Vagina (tissue), 2 donors: Measurements from ENCODE around the gene FBXO24. TPM values are rescaled to one million over a fixed set of nuclear protein-coding genes. Genes with fewer than 3 reads are reported as not detected.

Source experiments
- DNase-seq, 2 donors: peaks; one replicate each; pipeline ENCODE4 v3.0.0-alpha.2; 2017; ENCODE audit errors: extremely low spot score in 2 of 2
- H3K27ac ChIP-seq: fragments of 200-600 bp; sonication (generic); one replicate; pipeline ENCODE4 v1.5.1; 2019
- H3K27me3 ChIP-seq: fragments of 200-600 bp; sonication (generic); one replicate; pipeline ENCODE4 v1.5.1; 2019
- H3K36me3 ChIP-seq, 2 donors: fragments of 200-600 bp; sonication (generic); one replicate each; pipeline ENCODE4 v1.5.1; 2017 to 2019
- H3K4me1 ChIP-seq: fragments of 200-600 bp; sonication (generic); one replicate; pipeline ENCODE4 v1.5.1; 2019
- H3K4me3 ChIP-seq, 2 donors: fragments of 200-600 bp; sonication (generic); 1 replicate in 1 of 2; 2 replicates in 1 of 2; pipeline ENCODE4 v1.5.1; 2016 to 2019
- H3K9me3 ChIP-seq: fragments of 200-600 bp; sonication (generic); one replicate; pipeline ENCODE4 v1.5.1; 2019
- POLR2A ChIP-seq, 2 donors: fragments of 450-650 bp; IDR thresholded peaks; one replicate each; pipeline ENCODE4 v1.6.1; 2017; ENCODE audit warnings: antibody characterized with exemption in 2 of 2, mild to moderate bottlenecking in 2 of 2, moderate library complexity in 2 of 2
- POLR2AphosphoS5 ChIP-seq, 2 donors: sonication (generic); formaldehyde crosslinking; IDR thresholded peaks; one replicate each; pipeline ENCODE4 v1.9.0; 2017; ENCODE audit warnings: antibody characterized with exemption in 2 of 2, mild to moderate bottlenecking in 2 of 2, low read depth in 1 of 2; ENCODE audit not compliant: insufficient read depth in 1 of 2
- intact Hi-C: fragments of 100-400 bp; cut with DNase I; formaldehyde crosslinking; loops from one replicate; pipeline ENCODE4 v1.15.1; 2023
- total RNA-seq: library from RNA; depleted of rRNA; stranded (reverse); fragments of >200 nt; gene quantifications from one replicate; pipeline ENCODE4 v1.2.3, GENCODE V29; 2016
- TF ChIP-seq, protein P1 (sequence below), 3 experiments: fragments of 450-650 bp in 2 of 3; fragments of 200-600 bp in 1 of 3; sonication (generic) in 1 of 3; IDR thresholded peaks; one replicate each; pipeline ENCODE4 v1.5.1; 2017 to 2019; ENCODE audit warnings: antibody characterized with exemption in 3 of 3, mild to moderate bottlenecking in 2 of 3, moderate library complexity in 2 of 3

The FBXO24 gene
- total RNA-seq, 1 donor from 2014 or later, result 0.98 TPM

- Histone ChIP-seq H3K27ac (no peak overlapping the region), H3K27me3 (no peaks in the 10 kb centered on the region), H3K4me3 (no peak overlapping the region), H3K36me3 (peaks cover 0 to 6% of the 10 kb centered on the region in 2 donors), H3K9me3 (no peaks in the 10 kb centered on the region), H3K4me1 (peaks cover 12% of the 10 kb centered on the region)
- intact Hi-C loops, result no loop called here
- no peak for DNase-seq
- TF ChIP-seq, protein P1, sequence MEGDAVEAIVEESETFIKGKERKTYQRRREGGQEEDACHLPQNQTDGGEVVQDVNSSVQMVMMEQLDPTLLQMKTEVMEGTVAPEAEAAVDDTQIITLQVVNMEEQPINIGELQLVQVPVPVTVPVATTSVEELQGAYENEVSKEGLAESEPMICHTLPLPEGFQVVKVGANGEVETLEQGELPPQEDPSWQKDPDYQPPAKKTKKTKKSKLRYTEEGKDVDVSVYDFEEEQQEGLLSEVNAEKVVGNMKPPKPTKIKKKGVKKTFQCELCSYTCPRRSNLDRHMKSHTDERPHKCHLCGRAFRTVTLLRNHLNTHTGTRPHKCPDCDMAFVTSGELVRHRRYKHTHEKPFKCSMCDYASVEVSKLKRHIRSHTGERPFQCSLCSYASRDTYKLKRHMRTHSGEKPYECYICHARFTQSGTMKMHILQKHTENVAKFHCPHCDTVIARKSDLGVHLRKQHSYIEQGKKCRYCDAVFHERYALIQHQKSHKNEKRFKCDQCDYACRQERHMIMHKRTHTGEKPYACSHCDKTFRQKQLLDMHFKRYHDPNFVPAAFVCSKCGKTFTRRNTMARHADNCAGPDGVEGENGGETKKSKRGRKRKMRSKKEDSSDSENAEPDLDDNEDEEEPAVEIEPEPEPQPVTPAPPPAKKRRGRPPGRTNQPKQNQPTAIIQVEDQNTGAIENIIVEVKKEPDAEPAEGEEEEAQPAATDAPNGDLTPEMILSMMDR (IDR thresholded peaks at IDR 0.05), result no peak
- TF ChIP-seq POLR2A (IDR thresholded peaks at IDR 0.05) (no peak), POLR2AphosphoS5 (IDR thresholded peaks at IDR 0.05; ENCODE audit: insufficient read depth in 1 of 2, low read depth in 1 of 2) (no peak)
These were observed 28.3 kb downstream of the FBXO24 start for GRCh38 chr7:100614308-100614861.

DNA sequence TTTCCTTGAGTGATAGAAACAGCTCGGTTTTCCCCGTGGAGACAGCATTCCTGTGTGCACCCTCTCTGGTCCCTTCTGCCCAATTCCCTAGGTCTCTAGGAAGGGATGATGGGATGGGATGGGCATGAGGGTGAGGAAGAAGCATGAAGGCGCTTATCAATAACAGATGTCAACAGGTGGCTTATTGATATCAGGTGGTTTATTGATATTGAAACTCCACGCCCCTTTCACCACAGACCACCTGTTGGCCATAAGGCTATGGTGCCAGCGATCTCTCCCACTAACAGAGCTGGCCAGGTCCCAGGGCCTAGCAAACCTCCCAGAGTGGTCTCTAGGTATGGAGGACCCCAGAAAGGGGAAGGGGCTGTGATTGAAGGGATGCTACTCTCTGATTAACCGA is 34.1 kb downstream of the FBXO24 start:
- intact Hi-C loops, result no loop called here
- TF ChIP-seq POLR2A (IDR thresholded peaks at IDR 0.05) (no peak), POLR2AphosphoS5 (IDR thresholded peaks at IDR 0.05; ENCODE audit: insufficient read depth in 1 of 2, low read depth in 1 of 2) (no peak)
- TF ChIP-seq, protein P1 (IDR thresholded peaks at IDR 0.05), result no peak

GRCh38 chr7:100620804-100621203 is 34.7 kb downstream of the FBXO24 start:
- Histone ChIP-seq H3K4me1 (peaks cover under 1% of the 10 kb centered on the region), H3K27me3 (no peaks in the 10 kb centered on the region), H3K36me3 (peaks cover 0 to 5% of the 10 kb centered on the region in 2 donors), H3K27ac (no peak overlapping the region), H3K9me3 (no peaks in the 10 kb centered on the region), H3K4me3 (no peak overlapping the region)
- intact Hi-C loops, result no loop called here
- DNase-seq, result no peak
- TF ChIP-seq POLR2A (IDR thresholded peaks at IDR 0.05), result no peak
- no peak for TF ChIP-seq POLR2AphosphoS5 (IDR thresholded peaks at IDR 0.05; ENCODE audit: insufficient read depth in 1 of 2, low read depth in 1 of 2)
- TF ChIP-seq, protein P1 (IDR thresholded peaks at IDR 0.05), result no peak

More for the DNA sequence above, 34.1 kb downstream of the FBXO24 start:
- DNase-seq, result no peak
- no peaks in the 10 kb centered on the region for H3K9me3 ChIP-seq
- no peaks in the 10 kb centered on the region for H3K27me3 ChIP-seq
- no peak overlapping the region for H3K27ac ChIP-seq
- no peaks in the 10 kb centered on the region for H3K4me1 ChIP-seq
- peaks cover 0 to 11% of the 10 kb centered on the region in 2 donors for H3K36me3 ChIP-seq
- H3K4me3 ChIP-seq, result no peak overlapping the region

DNA sequence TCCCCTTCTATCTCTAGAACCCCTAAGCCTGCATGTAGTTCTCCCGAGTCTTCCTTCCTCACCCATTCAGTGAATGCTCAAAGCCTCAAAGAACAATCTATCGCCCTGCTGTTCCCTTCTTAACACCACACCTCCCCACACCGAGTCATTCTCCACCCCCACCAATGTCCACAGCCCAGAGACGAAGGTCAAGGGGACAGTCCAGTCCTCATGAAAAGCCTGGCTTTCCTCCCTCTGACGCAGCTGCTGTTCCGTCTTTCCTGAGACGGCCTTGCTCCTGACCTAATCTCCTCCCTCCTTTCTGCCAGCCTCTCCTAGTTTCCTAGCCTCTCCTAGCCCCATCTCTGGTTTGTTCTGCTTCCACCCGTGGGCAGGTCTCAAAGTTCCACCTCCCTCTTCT is 35.4 kb downstream of the FBXO24 start:
- no peak for TF ChIP-seq POLR2AphosphoS5 (IDR thresholded peaks at IDR 0.05; ENCODE audit: insufficient read depth in 1 of 2, low read depth in 1 of 2)
- TF ChIP-seq, protein P1 (IDR thresholded peaks at IDR 0.05), result no peak
- TF ChIP-seq POLR2A (IDR thresholded peaks at IDR 0.05), result no peak
- Histone ChIP-seq H3K4me1 (peaks cover 8% of the 10 kb centered on the region), H3K27me3 (no peaks in the 10 kb centered on the region), H3K27ac (no peak overlapping the region), H3K9me3 (no peaks in the 10 kb centered on the region), H3K4me3 (no peak overlapping the region), H3K36me3 (peaks cover 0 to 5% of the 10 kb centered on the region in 2 donors)
- no peak for DNase-seq
- intact Hi-C loops, result no loop called here

DNA sequence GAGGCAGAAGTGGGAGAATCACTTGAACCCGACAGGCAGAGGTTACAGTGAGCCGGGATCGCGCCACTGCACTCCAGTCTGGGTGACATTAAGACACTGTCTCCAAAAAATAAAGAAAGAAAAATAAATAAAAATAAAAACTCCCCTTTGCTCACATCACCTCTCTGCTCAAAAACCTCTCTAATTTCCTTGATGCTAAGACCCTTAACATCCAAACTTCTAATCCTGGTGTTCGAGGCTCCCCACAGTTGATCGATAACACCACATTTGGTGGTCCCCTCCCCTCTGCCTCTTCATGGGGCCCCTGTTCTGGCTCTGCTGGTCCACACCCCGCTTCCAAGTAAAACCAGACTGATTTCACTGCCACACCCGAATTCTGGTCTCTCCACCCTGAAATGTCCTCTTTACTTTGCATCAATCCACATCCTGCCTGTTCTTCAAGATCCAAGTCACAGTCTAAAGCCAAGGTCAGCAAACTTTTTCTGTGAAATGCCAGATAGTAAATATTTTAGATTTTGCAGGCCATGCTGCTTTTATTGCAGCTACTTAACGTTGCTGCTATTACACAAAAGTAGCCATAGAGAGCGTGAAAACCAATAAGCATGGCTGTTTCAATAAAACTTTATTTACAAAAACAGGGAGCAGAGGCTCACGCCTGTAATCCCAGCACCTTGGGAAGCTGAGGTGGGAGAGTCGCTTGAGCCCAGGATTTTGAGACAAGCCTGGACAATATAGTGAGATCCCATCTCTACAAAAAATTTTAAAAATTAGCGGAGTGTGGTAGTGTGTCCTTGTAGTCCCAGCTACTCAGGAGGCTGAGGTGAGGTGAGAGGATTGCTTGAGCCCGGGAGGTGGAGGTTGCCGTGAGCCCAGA is 38.1 kb downstream of the FBXO24 start:
- Histone ChIP-seq H3K27me3 (no peaks in the 10 kb centered on the region), H3K9me3 (no peaks in the 10 kb centered on the region), H3K36me3 (peaks cover 0 to 5% of the 10 kb centered on the region in 2 donors), H3K4me3 (no peak overlapping the region), H3K4me1 (peaks cover 15% of the 10 kb centered on the region), H3K27ac (no peak overlapping the region)
- intact Hi-C loops, result no loop called here
- DNase-seq, result no peak
- TF ChIP-seq POLR2AphosphoS5 (IDR thresholded peaks at IDR 0.05; ENCODE audit: insufficient read depth in 1 of 2, low read depth in 1 of 2), result no peak
- TF ChIP-seq POLR2A (IDR thresholded peaks at IDR 0.05), result no peak
- TF ChIP-seq, protein P1 (IDR thresholded peaks at IDR 0.05), result no peak
